Measurements from ENCODE around the gene BPIFB2. TPM values are rescaled to one million over a fixed set of nuclear protein-coding genes. Genes with fewer than 3 reads are reported as not detected.

Gene BPIFB2
- total and polyA plus RNA-seq, 11 donors: not detected

DNA sequence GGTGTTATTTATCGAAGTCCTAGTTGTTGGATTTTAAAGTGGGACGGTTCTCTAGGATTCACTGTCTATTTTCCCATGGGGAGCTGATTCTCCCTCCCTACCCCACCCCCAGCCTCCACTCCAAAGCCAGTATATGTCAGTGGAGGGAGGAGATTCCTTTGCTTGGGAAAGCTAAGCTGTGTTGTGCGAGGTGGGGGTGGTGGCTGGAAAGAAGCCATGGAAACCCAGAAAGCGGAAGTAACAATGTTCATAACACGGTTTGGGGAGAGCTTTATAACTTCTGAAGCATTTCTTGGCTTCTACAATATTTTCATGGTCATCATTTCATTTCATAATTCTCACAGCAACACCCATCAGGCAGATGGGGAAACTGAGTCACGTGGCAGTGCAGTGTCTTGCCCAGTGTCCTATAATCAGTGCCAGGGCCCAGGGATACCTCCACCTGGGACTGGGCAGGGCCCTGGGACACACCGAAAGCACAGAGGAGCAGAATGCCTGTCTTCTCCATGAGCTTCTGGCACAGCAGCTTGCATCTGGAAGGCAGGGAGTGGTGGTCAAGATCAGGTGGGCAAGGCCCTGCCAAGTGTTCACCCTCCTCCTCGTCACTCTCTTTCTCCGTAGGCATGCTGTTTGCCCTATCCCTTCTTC is 7.8 kb upstream of the BPIFB2 start:
- peak in 1 of 5 donors; percentile 22 for DNase-seq
- intact Hi-C loops (cut with DNase I): no loop called here
- Histone ChIP-seq H3K4me1 (no peaks in the 10 kb centered on the region), H3K36me3 (no peaks in the 10 kb centered on the region), H3K9me3 (peaks cover 0 to 11% (median under 1%) of the 10 kb centered on the region in 12 donors), H3K27ac (no peak overlapping the region), H3K4me3 (no peak overlapping the region), H3K27me3 (peaks cover 0 to 3% (median 0%) of the 10 kb centered on the region in 9 donors)
- WGBS, 4 donors: 62 to 76% (median 67%) methylated on average over 8 to 9 of the region's 9 CpGs
- TF ChIP-seq, protein P1, sequence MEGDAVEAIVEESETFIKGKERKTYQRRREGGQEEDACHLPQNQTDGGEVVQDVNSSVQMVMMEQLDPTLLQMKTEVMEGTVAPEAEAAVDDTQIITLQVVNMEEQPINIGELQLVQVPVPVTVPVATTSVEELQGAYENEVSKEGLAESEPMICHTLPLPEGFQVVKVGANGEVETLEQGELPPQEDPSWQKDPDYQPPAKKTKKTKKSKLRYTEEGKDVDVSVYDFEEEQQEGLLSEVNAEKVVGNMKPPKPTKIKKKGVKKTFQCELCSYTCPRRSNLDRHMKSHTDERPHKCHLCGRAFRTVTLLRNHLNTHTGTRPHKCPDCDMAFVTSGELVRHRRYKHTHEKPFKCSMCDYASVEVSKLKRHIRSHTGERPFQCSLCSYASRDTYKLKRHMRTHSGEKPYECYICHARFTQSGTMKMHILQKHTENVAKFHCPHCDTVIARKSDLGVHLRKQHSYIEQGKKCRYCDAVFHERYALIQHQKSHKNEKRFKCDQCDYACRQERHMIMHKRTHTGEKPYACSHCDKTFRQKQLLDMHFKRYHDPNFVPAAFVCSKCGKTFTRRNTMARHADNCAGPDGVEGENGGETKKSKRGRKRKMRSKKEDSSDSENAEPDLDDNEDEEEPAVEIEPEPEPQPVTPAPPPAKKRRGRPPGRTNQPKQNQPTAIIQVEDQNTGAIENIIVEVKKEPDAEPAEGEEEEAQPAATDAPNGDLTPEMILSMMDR (IDR thresholded peaks at IDR 0.05): no peak
- no peak for TF ChIP-seq POLR2A (IDR thresholded peaks at IDR 0.05)
- no peak for ATAC-seq

DNA sequence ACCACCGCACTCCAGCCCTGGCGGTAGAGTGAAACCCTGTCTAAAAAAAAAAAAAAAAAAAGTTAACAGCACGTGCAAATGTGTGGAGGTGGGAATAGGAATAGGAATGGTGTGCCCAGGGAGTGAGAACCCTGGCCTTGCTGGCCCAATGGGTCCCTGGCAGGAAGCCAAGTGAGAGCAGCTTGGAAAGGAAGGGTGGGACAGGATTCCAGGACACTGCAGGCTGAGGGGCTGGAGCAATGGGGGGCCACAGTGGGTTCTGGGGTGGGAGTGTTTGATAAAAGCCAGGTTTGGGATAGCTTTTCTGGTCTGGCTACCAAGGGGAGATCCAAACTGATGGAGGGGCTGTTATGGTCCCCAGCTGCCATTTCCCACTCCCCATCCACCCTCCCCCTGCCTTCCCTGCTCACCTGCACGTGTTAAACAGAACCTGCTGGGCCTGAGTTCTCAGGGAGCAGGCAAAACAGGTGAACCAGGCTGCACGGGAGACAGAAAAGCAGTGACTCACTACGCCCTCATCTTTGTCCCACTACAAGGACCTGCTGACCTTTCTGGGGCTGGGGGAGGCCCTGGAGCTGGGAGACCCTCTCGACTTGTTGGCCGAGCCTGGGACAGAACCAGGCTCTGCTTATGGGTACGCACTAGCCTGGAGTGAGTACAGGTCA is 6.6 kb upstream of the BPIFB2 start:
- Histone ChIP-seq H3K27me3 (peaks cover 0 to 3% (median 0%) of the 10 kb centered on the region in 9 donors), H3K36me3 (no peaks in the 10 kb centered on the region), H3K4me3 (no peak overlapping the region), H3K27ac (no peak overlapping the region), H3K9me3 (peaks cover 0 to 8% (median 0%) of the 10 kb centered on the region in 12 donors), H3K4me1 (no peaks in the 10 kb centered on the region)
- intact Hi-C loops (cut with DNase I): no loop called here
- 59 to 75% (median 68%) methylated on average over 9 of the region's 9 CpGs for WGBS, 4 donors
- no peak for ATAC-seq
- DNase-seq: peak in 1 of 5 donors; percentile 12
- TF ChIP-seq, protein P1 (IDR thresholded peaks at IDR 0.05): no peak
- no peak for TF ChIP-seq POLR2A (IDR thresholded peaks at IDR 0.05)

DNA sequence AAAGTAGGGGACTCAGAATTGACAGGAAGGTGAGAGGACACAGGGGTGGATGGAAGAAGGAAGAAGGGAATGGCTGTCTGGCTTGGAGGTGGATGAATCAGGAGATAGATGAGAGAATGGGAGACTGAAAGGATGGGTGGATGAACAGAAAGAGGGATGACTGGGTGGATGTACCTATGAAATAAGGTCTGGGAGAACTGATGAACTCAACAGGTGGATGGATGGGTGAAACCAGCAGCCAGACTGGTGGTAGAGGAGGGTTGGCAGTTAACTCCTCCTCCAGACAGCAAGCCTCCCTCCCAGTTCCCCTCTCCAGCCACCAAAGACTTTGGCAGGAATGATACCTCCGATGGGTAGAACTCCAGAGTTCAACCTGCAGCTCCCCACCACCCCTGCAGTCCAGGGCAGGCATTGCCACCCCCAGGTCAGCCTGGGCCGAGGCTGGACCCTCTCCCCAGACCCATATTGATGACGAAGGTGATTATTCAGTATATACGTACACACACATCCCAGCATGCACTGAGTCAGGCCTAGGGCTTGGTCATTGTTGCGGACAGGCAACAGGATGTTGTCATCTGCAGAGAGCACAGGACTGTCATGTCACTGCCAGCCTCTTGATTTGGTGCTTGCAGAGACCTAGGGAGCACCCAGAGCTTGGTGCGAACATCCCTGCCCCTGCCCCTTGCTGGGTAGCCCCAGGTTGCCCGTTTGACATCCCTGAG is 5.3 kb upstream of the BPIFB2 start:
- H3K36me3 ChIP-seq: no peaks in the 10 kb centered on the region
- H3K27me3 ChIP-seq: no peaks in the 10 kb centered on the region
- peaks cover 0 to 8% (median 0%) of the 10 kb centered on the region in 12 donors for H3K9me3 ChIP-seq
- DNase-seq: peak in 1 of 5 donors; percentile 42
- no peak overlapping the region for H3K27ac ChIP-seq
- 84 to 89% (median 86%) methylated on average over 7 of the region's 7 CpGs for WGBS, 4 donors
- ATAC-seq: peak in 1 of 4 donors; percentile 34
- intact Hi-C loops (cut with DNase I): no loop called here
- H3K4me3 ChIP-seq: no peak overlapping the region
- no peaks in the 10 kb centered on the region for H3K4me1 ChIP-seq
- TF ChIP-seq, protein P1 (IDR thresholded peaks at IDR 0.05): no peak
- TF ChIP-seq POLR2A (IDR thresholded peaks at IDR 0.05): no peak

All from heart left ventricle (tissue), 16 donors.